ENCODE measurements around the gene VIM.
A peak's percentile ranks its signal among the peaks of the same experiment; 100 is the strongest.

Gene VIM

DNA sequence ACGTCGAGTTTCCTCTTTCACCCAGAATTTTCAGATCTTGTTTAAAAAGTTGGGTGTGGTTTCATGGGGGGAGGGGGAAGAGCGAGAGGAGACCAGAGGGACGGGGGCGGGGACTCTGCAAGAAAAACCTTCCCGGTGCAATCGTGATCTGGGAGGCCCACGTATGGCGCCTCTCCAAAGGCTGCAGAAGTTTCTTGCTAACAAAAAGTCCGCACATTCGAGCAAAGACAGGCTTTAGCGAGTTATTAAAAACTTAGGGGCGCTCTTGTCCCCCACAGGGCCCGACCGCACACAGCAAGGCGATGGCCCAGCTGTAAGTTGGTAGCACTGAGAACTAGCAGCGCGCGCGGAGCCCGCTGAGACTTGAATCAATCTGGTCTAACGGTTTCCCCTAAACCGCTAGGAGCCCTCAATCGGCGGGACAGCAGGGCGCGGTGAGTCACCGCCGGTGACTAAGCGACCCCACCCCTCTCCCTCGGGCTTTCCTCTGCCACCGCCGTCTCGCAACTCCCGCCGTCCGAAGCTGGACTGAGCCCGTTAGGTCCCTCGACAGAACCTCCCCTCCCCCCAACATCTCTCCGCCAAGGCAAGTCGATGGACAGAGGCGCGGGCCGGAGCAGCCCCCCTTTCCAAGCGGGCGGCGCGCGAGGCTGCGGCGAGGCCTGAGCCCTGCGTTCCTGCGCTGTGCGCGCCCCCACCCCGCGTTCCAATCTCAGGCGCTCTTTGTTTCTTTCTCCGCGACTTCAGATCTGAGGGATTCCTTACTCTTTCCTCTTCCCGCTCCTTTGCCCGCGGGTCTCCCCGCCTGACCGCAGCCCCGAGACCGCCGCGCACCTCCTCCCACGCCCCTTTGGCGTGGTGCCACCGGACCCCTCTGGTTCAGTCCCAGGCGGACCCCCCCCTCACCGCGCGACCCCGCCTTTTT is at the start of gene VIM:
Gene VIM (plus strand): TSS at position 151 of the 925 bp plus-strand sequence. CDS start 1,182 bp downstream, outside the sequence.
- DNase-seq (ENCODE audit: low read depth), result peak; percentile 97

DNA sequence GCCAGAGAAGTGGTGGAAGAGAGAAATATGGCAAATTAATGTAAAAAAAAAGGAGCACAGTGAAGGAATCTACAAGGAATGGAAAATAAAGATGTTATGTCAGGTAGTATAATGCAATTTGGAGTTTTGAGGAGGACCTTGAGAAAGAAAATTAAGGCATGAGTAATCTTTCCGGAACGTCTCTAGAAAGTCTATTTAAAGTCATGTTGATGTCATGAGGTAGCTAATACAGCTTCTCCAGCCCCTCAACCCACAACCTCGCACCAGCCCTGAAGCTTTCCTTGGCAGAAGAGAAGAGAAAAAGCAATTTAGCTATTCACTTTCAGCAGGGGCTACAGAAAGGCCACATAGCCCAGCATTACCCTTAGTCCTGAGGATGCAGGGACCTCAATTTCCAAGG is 49.0 kb upstream of the VIM start:
- DNase-seq (ENCODE audit: low read depth), result peak; percentile 66

DNA sequence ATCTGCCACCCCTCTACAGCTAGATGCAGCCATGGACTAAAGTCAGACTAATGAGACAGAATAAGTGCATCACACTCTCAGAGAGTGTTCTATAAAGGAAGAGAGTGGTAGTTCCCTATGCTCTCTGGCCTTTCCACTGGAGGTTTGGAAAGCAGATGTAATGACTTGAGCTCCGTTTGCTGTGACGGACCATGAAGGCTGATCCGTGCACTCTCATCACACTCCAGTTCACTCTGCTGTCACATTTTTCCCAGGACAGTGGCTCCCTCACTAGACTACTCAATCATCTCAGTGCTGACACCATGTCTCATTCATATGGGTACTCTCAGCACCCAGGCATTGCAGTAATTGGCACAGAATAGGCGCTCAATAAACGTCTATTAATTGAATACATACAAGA is 46.9 kb upstream of the VIM start:
- DNase-seq (ENCODE audit: low read depth), result no peak

DNA sequence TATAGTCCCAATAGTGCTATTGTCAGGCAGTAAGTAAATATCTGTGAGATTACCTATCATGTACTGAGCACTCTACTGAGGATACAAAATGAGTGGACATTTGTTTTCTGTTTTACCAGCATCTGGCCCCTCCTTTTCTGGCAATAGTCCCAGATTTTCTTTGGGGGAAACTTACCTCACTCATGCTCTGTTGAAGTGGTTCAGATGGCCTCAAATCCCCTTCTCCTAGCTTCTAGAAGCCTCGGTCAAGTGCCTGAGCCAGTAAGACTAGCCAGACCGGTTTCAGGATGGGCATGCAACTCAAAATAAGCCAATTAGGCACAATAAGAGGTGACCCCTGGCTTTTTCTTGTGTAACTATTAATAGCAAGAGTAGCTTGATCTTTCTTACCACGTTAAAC is 46.3 kb upstream of the VIM start:
- DNase-seq (ENCODE audit: low read depth), result no peak

DNA sequence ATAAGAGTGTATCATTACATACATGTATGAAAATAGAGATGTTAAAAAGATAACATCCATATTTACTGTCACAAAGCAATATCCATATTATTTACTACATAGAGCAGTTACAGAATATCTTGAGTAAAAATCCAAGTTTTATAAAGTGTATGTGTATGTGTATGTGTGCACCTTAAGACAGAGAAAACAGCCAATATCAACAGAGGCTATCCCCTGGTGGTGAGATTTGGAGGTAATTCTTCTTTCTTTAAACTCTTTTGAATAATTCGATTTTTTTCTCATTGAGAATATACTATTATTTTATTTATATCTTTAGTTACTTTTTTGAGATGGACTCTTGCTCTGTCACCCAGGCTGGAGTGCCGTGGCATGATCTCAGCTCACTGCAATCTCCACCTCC is 44.9 kb upstream of the VIM start:
- DNase-seq (ENCODE audit: low read depth), result no peak

DNA sequence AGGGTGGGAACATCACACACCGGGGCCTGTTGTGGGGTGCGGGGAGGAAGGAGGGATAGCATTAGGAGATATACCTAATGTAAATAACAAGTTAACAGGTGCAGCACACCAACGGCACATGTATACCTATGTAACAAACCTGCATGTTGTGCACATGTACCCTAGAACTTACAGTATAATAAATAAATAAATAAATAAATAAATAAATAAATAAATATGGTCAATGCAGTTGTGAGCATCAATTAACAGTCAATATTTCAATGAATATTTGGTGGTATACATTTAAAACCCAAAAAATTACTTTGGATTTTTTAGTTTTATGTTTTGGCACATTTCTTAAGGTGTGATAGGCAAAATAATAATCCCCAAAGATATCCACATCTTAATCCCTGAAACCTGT is 42.2 kb upstream of the VIM start:
- no peak for DNase-seq (ENCODE audit: low read depth)

DNA sequence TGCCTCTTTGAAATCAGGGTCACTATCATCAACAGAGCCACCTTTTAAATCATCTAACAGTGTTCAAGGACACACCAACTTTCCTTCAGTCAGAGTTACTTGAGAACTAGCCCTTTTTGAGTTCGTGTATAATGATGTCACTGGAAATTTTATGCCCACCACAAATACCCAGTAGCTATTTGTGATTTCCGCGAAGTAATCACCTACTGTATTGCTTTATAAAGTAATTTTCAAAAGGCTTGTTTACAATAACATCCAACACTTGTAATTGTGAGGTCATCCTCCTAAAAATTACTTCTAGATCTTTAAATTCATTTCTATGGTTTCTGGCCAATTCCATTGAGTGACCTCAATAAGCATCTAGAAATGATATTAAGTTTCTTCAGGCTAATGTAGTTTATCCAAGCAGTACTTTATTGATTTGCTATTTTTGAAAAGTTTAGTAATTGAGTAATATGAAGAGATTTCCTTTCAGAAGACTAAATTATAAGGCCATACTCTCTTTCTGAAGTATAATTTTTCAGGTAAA is 39.3 kb upstream of the VIM start:
- DNase-seq (ENCODE audit: low read depth), result no peak

DNA sequence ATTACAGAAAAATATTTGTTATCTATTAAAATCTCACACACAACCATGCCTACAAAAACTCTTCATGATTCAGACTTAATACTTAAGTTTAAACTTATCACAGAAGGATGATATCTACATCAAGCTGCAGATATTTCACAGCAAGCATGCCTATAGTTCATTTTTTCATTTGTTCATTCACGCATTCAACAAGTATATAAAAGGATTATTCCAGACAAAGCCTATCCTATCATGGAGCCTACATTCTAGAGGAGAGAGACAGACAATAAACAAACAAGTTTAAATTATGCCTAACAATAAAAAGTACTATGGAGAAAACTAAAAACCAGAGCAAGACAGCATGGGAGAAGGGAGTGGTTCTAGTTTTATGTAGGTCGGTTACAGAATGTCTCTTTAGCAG is 37.4 kb upstream of the VIM start:
- no peak for DNase-seq (ENCODE audit: low read depth)

DNA sequence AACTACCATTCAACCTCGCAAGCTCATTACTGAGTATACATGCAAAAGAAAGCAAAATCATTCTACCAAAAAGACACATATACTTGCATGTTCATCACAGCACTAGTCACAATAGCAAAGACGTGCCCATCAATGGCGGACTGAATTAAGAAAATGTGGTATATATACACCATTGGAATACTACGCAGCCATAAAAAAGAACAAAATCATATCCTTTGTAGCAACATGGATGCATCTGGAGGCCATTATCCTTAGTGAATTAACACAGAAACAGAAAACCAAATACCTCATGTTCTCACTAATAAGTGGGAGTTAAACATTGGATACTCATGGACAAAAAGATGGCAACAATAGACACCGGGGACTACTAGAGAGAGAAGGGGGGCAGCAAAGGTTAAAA is 33.0 kb upstream of the VIM start:
- no peak for DNase-seq (ENCODE audit: low read depth)

DNA sequence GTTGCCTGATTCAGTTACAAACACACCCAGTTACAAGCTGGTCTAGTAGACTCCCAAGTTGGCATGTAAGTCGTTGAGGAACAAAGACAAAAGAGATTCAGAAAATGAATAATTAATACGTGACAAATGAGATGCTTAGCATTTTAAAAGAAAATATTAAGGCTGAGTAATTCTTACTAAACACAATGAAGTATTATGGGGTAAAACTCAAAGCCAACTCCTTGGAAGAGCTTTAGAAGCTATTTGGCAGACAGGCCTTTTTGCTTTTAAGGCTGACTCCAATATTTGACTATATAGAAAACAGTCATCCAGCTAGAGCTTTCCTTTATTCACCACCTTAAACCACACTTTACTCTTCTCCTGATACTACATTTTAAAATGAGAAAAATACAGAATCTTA is 32.0 kb upstream of the VIM start:
- DNase-seq (ENCODE audit: low read depth), result no peak

DNA sequence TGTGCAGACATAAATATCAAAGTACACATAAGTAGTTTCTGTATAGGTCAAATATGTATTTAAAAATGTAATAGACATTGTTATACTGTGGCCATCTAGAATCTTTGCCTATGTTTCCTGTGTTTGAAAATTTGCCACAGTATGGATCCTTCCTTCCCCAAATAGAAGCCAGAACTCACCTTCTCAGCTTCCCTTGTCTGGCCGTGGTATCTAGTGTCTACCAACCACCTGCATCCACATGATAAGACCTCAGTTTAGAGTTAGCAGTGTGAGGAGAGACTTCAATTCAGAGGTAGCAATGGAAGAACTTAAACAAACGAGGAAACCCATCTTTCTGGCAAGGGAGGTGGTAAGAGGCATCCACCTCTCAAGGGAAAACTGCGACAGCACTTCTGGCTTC is 31.5 kb upstream of the VIM start:
- DNase-seq (ENCODE audit: low read depth), result no peak

DNA sequence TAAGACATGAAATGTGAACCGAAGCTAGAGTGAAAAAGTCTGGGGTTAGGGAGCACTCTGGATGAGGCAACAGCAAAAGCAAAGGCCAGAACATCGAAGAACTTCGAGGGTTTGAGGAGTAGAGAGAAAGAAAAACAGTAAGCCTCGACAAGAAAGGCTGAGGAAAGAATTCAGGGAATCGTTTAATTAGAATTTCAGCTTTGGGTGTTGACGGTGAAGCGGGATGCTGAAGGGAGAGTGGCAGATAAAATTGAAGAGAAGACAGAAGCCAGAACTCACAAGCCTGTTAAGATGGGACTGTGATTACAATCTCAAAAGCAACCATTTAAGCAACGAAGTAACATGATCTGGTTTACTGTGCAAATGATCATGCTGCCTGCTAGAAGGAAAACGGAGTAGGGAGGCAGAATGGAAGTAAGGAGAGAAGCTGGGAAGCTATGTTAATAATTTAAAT is 28.7 kb upstream of the VIM start:
- DNase-seq (ENCODE audit: low read depth), result peak; percentile 71

DNA sequence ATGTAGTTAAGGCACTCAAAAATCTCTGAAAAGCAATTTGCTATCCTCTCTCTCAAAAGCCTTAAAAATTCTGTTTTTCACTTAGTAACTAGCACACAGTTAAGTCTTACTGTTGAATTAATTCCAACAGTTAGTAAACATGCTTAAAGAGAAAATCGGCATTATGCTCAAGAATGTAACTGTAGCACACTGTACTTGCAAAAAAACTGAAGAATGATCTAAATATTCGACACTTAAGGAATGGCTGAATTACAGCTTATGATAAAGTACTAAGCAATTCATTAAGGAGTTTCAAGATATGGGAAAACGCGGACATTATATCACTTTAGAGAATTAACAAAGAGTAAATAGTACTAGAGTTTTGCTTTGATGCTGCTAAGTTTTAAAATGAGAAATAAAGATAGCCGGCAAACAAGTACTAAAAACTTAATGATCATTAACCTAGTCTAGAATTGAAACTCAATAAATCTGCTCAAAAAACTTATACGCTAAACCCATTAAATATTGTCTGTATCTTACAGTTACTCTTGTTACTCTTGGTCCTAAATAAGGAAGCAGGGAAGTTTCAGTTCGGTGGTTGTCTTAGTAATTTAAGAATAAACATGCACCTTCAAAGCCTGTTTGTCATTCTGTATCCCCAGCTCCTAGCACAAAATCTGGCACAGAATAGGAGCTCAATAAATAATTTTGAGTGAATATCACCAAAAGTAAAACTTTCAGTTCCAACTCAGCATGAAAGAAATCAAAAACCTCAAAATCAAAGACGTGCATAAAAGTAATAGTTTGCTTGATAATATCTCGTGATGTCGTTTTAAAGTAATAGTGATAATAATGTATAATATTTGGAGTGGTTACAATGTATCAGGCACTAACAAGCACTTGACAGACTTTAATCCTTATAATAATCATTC is 27.8 kb upstream of the VIM start:
- no peak for DNase-seq (ENCODE audit: low read depth)

DNA sequence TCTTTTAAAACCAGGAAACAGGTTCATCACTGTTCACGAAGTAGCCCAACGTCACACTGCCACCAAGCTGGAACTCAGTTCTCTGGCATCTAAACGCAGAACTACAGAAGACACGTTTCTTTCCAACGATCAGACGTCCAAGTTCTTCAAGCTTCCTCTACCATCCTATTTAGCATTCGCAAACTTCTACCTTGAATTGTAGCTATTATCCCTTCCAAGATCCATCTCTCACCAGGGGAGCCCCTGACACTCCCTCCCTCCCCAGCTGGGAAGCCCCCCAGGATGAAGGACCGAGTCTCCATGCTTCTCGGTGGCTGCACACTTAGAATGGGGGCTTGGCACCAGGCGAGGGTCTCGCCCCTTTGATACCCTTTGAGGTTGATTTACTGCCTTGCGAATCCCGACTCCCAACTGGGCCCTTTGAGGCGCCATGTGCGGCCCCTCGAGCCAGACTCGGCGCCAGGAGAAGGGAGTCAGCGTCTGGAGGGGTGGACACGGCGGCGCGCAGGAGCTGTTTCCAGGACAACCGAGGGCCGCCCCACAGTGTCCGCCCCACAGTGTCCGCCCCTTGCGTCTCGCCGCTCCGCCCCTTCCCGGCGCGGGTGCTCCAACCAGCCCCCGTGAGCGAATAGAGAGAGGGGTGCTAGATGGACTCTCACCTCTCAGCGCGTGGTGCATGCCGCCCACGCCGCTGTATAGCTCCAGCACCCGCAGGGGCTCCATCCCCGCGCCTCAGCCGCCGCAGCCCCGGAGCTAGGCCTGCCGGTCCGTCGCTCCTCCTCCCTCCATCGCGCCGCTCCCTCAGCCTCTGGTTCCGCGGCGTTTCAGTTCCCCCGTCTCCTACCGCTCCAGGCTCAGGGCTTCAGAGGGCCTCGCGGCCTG is 26.9 kb upstream of the VIM start, which contains the start of gene TRDMT1:
Gene TRDMT1 (minus strand): TSS at position 761 of the 882 bp plus-strand sequence. CDS start 38 bp downstream, at position 723.
- DNase-seq (ENCODE audit: low read depth), result peak; percentile 92

DNA sequence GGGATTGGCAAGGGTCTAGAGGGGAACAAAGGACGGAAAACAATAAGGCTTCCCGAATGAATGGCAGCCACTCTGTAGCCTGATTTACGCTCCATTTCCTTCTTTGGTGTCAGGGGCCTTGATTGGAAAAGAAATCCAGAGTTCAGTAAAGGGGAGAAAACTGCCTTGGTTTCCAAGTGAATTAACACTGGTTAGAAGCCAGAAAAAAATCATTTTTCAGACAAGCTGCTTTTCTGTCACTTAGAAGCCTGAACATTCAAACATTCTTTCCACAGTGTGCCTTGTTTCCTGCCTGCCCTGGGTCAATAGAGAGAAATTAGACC is 26.3 kb upstream of the VIM start:
- no peak for DNase-seq (ENCODE audit: low read depth)

DNA sequence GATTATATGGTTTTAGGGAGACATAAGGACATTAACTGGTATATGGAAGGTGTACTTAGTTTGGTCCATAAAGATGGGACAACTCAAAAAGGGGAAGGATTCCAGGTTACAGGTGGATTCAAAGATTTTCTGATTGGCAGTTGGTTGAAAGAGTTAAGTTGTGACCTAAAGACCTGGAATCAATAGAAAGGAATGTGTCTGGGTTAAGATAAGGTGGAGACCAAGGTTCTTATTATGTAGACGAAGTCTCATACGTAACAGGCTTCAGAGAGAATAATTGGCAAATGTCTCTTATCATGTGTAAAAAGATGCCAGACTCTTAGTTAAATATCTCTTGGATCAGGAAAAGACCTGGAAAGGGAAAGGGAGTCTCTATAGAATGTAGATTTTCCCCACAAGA is 25.5 kb upstream of the VIM start:
- no peak for DNase-seq (ENCODE audit: low read depth)

DNA sequence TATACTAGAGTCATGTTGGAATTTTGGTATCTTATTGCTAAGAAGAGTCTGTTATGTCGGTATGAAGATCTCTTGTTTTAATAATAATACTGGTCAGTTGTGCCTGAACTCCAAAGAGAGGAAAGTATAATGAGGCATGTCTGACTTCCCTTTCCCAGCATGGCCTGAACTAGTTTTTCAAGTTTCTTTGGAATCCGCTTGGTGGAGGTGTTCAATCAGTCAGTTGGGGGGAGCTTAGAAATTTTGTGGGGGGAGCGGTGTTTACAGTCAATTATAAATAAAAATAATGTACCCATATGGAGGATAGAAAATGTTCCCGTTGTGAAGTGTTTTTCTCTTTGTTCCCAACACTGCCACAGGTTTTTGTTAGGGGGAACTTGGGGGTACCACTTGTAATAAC is 25.0 kb upstream of the VIM start:
- DNase-seq (ENCODE audit: low read depth), result no peak

DNA sequence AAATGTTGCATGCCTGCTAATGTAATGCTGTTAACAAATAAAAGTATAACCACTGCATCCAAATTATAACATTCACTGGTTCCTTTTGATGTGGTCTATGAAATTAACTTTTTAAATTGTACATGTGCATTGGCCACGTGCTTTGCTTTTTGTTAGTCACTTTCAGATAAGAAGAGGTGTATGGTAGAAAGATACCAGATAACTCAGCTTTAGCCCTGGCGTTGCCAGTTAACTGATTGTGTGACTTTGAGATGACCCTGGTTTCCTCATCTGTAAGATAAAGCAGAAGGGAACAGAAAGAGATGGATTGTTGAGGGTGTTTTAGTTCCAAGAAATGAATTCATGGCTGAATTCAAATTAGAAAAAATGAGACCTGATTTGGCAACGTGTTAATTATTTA is 24.6 kb upstream of the VIM start:
- DNase-seq (ENCODE audit: low read depth), result no peak

DNA sequence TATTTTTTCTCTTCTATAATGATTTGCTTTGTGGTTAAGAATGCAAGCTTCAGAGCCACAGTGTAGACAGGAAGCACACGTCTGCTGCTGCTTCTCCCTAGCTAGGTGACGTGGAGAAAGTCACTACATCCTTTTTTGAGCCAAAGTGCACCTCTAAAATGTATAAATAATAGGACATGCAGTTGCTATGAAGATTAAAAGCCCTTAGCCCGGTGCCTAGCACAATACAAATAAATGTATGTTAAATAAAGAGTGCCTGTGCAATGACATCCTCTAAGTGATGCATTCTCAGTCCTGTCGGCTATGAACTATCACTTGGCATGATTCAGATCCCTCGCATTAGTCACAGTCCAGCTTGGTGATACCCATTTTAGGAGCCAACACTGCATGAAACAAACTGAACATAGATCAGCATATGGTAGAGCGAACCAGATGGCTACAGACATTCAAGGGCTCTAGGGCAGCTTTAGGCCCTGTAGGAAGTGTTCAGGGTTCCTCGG is 21.8 kb upstream of the VIM start:
- DNase-seq (ENCODE audit: low read depth), result peak; percentile 74

DNA sequence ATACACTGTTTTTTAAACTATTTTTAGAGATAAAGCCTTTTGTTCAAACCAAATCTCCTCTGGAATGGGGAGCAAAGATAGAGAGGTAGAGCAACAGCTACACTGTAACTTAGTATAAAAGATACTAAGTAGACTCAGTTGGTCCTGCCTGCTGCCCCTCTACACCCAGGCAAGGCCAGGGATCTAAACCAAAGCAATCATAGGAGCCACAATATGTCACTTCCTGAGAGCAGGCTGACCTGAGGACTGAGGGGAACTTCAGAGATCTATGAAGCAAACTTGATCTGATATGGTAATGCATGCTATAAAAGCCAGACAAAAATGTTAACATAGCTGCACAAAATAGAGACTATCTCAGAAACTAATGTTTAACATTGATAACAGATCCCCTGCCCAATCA is 19.6 kb upstream of the VIM start:
- DNase-seq (ENCODE audit: low read depth), result no peak

DNA sequence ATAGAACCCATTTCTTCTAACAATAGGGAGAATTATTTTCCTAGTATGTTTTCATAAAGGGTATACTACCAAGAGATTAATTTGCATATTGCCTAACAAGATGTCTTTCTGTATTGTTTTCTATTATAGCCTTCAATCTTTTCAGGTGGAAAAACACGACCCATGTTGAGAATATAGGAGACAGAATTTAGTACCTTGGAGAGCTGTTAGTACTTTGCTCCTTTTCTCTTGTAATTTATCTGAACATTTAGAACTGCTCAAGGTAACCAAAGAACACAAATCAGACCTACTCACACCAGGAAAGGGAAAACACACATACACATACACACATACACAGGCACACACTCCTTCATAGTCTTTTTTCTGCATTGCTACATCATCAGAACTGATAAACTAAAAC is 18.7 kb upstream of the VIM start:
- DNase-seq (ENCODE audit: low read depth), result no peak

DNA sequence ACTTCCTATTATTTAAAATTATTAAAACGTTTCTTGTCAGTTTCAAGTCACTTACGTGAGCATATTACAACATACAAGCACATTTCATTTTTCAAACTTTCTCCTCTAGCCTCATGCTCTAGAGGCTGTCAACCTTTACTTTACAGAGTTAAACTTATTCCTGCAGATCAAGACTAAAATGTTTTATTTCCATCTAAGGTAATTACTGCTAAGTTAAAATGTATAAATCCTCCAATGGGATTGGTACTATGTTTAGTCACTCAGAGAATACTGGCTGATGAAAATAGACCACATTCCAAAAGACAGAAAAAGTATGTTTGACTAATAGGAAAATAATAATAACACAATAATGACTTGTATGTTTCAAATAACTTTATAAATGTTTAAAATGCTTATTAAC is 18.2 kb upstream of the VIM start:
- no peak for DNase-seq (ENCODE audit: low read depth)

All from iris pigment epithelial cell (primary cell).